GM21360 (cell line): ENCODE results near the gene CASZ1.

Source experiments
- ATAC-seq: cut with Tn5 transposase; IDR thresholded peaks from one replicate; pipeline ENCODE4 v1.9.1; 2021; ENCODE audit warnings: mild to moderate bottlenecking, moderate library complexity; ENCODE audit not compliant: unreplicated experiment

CASZ1 gene

DNA sequence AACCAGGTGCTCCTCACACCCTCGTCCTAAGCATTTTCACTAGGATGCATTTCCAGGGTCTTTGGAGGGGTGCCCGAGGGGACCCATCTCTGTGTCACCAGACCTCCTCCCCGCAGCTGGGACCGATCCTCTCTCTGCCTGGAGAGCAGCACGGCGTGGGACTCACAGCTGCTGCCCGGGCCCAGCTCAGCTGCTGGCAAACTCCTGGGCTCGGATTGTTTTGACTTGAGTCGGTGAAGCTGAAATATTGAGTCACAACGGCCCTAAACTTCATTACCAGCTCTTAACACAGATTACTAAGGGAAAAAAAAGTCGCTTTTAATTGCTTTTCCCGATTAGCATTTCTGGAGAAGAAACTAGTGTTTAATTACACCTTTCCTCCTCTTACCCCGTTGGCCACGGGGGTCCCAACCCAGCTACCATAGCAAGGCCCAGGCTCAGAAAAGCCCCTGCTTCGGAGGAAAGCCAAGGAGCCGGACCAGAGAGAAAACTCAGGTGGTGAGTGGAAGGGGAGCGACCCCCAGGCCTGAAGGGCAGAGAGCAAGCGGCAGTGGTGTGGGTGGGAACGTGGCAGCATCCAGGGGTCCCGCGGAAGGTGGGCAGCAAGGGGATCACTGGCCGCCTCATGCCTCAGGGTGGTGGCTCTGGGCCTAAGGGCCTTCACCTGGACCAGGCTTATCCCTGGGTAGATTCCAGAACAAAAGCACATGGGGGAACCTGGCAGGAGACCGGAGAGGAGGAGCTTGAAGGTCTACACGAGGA lies 41.7 kb downstream of the CASZ1 start:
- no peak for ATAC-seq

GRCh38 chr1:10753299-10753698 lies 43.1 kb downstream of the CASZ1 start:
- no peak for ATAC-seq

DNA sequence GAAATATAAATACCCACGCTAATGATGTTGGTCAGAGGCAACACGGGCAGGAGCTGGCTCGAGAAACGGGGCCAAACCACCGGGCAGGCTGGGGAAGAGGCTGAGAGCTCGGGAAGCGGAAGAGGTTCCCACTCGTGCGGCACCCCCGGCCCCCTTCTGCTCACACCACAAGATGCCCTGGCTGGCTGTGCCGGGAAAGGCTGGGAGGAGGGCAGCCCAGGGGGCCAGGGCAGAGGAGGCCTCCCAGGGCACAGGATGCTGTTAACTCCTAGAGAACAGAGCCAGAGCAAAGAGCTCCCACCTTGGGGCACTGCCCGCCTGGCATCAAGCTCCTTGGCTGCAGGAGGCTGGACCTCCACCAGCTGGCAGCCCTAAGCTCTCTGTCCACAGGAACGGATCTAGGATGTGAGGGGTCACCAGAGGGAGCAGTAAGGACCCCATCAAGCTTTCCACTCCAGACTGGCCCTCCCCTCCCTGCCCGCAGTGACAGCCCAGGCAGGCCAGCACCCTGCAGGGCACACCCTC lies 44.8 kb downstream of the CASZ1 start:
- ATAC-seq: no peak

GRCh38 chr1:10751160-10751559 lies 45.3 kb downstream of the CASZ1 start:
- no peak for ATAC-seq

DNA sequence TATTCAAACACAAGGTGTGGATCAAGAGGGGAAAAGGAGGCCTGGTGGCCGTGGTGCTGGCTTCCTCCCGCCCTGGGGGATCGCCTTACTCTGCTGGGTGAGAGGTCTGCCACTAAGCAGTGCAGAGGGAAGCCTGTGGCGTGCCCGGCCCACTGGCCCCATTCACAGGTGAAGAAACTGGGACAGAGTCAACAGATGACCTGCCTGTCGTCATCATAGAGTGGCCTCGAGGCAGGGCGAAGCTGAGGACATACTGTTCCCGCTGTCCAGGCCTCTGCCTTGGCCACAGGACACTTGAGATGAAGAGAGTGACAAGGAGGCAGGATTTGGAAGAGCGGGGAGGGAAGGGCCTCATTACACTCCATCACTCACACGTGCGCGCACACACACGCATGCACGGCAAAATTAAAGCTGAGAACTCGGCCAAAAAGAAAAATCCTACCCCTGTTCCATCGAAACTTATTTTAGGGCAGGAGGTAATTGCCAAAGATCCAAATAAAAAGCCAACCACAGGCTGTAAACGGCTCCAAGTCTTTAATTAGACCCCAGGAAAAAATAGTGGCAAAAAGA lies 50.5 kb downstream of the CASZ1 start:
- no peak for ATAC-seq

DNA sequence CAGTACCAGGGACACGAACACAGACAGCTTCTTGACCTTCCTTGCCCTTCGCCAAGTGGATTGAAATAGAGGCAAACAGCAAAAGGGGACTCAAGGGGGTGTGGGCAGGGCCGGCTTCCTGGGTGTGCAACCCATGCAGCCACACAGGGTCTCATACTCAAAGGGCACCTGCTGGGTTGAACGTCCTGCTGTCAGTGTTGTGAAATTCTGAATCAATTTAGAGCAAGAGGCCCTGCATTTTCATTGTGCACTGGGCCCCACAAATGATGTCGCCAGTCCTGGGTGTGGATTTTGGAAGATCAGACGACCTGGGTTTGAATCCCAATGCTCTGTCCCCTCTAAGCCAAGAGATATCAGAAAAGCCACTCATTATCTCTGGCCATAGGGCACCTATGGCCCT lies 51.1 kb downstream of the CASZ1 start:
- no peak for ATAC-seq

DNA sequence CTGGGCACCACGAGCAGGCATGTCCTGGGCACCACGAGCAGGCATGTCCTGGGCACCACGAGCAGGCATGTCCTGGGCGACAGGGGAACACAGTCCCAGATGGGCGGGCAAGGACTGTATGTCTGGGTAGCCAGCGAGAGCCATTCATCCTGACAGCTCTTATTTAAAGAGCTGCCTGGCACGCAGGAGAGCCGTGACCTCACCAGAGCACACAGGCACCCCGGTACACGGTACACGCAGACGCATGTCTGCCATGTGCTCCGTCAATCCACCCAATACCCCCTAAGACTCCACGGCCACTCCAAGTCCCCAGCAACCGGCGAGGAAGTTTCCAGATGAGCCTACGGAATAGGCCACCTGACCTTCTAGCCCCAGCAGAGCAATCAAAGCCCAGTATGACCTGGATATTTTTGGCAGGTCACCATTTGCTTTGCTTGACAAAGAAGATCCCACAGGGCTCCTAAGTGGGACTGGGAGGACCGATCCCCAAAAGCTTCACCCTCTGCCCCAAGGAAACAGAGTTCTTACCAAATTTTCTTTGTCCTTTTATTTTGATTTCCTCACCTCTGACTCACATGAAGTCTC lies 51.7 kb downstream of the CASZ1 start:
- ATAC-seq: no peak

DNA sequence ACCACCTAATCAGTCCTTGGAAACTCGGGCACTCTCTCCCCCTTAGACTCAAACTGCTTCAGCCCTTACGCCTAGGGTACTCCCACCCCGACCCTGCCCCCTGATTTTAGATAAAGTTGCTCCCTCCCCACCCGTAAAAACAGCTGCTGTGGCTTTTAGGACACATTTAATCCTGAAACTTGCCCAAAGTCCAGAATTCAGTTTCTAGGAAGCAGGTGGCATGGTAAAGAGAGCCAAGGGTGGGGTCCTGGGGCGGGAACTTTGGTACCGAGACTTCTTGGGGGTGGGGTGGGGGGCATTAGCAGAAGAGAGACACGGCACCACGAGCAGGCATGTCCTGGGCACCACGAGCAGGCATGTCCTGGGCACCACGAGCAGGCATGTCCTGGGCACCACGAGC lies 52.4 kb downstream of the CASZ1 start:
- ATAC-seq: no peak

- no peak for ATAC-seq
Observed at GRCh38 chr1:10741696-10742095, 54.8 kb downstream of the CASZ1 start.

- no peak for ATAC-seq
Observed at GRCh38 chr1:10740123-10740522, 56.3 kb downstream of the CASZ1 start.

- no peak for ATAC-seq
Observed at GRCh38 chr1:10739589-10739988, 56.9 kb downstream of the CASZ1 start.

- no peak for ATAC-seq
Observed at GRCh38 chr1:10738061-10739058, 58.1 kb downstream of the CASZ1 start.

DNA sequence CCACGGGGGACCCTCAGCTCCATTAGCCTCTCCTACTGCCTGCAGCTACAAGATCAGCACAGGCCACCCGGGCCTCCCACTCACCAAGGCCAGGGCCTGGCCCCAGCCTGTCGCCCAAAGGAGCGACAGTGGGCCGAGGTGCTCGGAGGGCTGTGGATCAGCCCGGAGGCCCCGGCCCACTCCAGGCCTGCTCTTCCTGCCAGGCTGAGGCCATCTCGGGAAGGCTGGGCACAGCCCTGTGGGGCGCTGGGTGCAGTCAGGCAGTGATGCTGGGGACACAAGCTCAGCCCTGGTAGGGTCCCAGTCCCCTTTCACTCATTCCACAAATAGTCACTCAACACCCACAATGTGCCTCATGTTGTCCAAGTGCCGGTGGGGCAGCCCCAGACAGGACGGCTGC lies 58.8 kb downstream of the CASZ1 start:
- no peak for ATAC-seq

DNA sequence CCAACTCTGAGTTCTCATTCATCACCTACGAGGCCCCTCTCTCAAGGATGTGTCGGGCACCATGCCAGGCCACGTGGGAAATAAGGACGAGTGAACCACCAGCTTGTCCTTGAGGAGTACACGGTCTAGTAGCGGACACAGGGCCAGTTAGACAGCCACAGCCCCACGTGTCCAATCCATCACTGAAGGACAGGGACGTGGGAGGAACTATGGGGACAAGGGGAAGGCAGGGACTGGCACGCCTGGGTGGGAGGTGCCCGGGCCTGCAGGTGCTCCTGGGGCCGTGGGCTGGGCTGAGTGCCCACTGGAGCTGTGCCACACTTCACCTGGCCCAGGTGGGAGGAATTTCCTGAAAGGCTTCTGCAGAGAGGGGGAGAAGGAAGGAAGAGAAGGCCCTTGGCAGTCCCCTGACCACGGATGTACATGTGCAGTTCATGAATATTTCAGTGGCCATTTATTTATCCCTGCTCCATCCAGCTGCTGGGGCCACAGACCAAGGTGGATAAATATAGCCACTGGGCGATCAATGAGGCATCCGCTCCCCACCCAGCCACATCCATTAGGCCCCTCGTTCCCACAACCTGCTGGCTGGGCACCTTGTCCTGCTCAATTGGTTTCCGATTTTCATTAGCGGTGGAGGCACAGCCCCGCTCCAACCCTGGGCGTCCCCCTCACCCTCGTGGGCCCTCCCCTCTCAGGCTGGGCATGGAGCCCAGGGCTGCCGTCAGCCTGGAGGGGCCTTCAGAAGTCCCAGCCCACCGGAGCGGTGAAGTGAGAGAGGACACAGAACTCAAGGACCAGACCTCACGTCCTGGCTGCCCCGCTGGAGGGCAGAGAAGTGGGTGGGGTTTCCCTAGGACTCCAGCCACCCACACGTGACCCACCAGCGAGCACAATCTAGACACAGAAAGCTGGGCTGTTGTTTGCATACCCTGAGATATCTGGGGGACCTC lies 59.5 kb downstream of the CASZ1 start:
- no peak for ATAC-seq

DNA sequence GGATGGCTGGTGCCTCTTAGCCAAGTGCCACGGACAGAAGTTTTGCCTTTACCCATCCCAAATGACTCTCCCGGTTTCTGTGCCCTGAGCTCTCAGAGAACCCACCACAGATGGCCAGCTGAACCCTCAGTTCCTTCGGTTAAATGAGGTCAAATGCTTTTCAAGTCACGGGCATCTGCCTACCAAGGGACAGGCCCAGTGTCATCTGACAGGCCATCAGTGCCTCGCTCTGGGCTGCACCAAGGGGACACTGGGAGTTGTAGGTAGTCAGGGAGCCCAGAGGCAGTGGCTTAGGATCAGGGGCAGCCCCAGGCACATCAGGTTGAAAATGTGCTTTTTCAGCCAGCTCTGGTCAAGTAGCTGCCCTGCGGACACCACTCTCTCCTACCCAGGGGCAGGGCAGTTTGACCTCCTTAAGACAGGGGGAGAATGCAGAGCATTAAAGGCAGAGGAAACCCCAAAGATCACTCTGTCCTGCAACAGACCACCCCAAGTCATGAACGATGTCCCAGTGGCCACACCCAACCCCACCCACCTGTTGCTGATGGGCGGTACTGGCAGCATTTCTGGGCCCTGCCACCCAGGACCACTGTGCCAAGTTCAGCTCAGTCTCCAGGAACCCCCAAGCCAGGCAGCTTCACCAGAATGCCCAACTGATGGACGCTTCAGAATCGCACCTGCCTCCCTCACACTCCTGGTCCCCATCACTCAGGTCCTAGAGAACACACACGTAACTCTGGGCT lies 60.7 kb downstream of the CASZ1 start:
- ATAC-seq: no peak

DNA sequence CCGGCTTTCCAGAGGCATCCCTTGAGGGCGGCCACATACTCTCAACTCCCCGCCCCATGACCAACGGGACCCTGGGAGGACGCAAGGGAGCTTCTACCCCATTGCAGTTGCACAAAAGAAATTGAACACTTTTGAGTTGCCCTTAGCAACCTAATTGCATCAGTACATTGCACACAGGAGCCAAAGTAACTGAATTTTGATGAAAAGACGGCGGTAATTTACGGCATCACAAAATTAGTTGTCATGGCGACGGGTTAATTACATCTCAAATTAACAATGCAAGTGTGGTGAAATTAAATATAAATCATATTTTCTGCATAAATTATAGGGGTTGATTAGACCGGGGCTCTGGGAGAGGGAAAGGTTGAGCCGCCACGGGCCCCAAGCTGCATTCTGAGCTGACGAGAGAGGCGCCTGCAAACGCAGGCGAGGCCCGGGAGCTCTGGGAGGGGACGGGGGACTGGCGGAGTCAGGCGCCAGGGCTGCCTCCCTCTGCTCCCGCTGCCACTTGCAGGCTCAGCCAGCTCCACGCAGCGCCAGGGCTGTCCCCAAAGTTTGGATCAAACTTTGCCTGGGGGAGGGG lies 61.4 kb downstream of the CASZ1 start:
- ATAC-seq: no peak

DNA sequence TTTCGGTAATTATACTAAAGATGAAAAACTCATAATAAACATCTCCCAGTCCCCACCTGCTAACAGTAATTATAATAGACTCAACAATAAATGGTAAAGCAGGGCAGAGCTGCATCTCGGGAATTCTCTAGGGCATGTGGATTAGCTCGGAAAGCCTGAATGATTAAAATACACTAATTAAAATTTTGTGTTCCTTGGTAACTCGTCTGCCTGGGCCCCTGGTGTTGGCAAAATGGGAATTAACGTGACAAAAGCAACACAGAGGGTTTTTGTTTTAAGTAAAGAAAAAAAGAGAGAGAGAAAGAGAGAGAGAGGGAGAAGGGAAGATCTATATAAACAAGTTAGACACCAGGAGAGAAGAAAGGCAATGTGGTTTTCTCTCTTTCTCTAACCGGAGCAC lies 62.1 kb downstream of the CASZ1 start:
- no peak for ATAC-seq

GRCh38 chr1:10733474-10734366 lies 62.7 kb downstream of the CASZ1 start:
- no peak for ATAC-seq
